Keratinocyte (primary cell): Measurements from ENCODE around the gene SYNE2. TPM values are rescaled to one million over a fixed set of nuclear protein-coding genes. Genes with fewer than 3 reads are reported as not detected.

Source experiments
- DNase-seq: peaks from one replicate; pipeline ENCODE4 v3.0.0-alpha.2; 2011; ENCODE audit warnings: low read depth, missing footprints, low spot score
- FAIRE-seq: peaks from 2 replicates; lab custom pipeline; 2011; peaks lifted over from hg19 to GRCh38; lab: Jason Lieb, UNC
- H2AFZ ChIP-seq: 2 replicates; pipeline ENCODE4 v1.6.0; 2012; ENCODE audit warnings: low read length, control low read depth, inconsistent platforms; ENCODE audit not compliant: control insufficient read depth
- H3K27ac ChIP-seq: 2 replicates; pipeline ENCODE4 v1.5.1; 2011; ENCODE audit warnings: low read length; ENCODE audit not compliant: control insufficient read depth, insufficient read depth
- H3K27me3 ChIP-seq: 3 replicates; pipeline ENCODE4 v1.6.0; 2011; ENCODE audit warnings: low read length; ENCODE audit not compliant: control insufficient read depth, insufficient read depth; ENCODE audit errors: extremely low read depth
- H3K36me3 ChIP-seq, 2 experiments: 2 replicates in 1 of 2; 3 replicates in 1 of 2; pipeline ENCODE4 v1.5.1; 2011; ENCODE audit warnings: low read length in 2 of 2, mild to moderate bottlenecking in 1 of 2; ENCODE audit not compliant: control insufficient read depth in 2 of 2, insufficient read depth in 2 of 2; ENCODE audit errors: extremely low read depth in 1 of 2
- H3K4me1 ChIP-seq: 3 replicates; pipeline ENCODE4 v1.5.1; 2011; ENCODE audit warnings: low read length; ENCODE audit not compliant: control insufficient read depth, insufficient read depth; ENCODE audit errors: extremely low read depth
- H3K4me2 ChIP-seq: 3 replicates; pipeline ENCODE4 v1.6.0; 2011; ENCODE audit warnings: low read depth, low read length; ENCODE audit not compliant: control insufficient read depth, insufficient read depth; ENCODE audit errors: extremely low read depth
- H3K4me3 ChIP-seq, 3 experiments: fragments of 200-600 bp in 1 of 3; sonication (generic) in 1 of 3; 2 replicates in 2 of 3; 3 replicates in 1 of 3; pipeline ENCODE4 v1.5.1; 2011 to 2016; ENCODE audit warnings: low read length in 3 of 3, mild to moderate bottlenecking in 3 of 3, control low read depth in 2 of 3, inconsistent platforms in 1 of 3, low read depth in 1 of 3, mixed read lengths in 1 of 3, mixed run types in 1 of 3, moderate library complexity in 1 of 3; ENCODE audit not compliant: control insufficient read depth in 2 of 3, insufficient read depth in 2 of 3; ENCODE audit errors: extremely low read depth in 1 of 3
- H3K79me2 ChIP-seq: 2 replicates; pipeline ENCODE4 v1.6.0; 2012; ENCODE audit warnings: low read length; ENCODE audit not compliant: control insufficient read depth, insufficient read depth
- H3K9ac ChIP-seq: 3 replicates; pipeline ENCODE4 v1.6.0; 2011; ENCODE audit warnings: low read length; ENCODE audit not compliant: control insufficient read depth, insufficient read depth; ENCODE audit errors: extremely low read depth
- H3K9me1 ChIP-seq: 3 replicates; pipeline ENCODE4 v1.6.0; 2011; ENCODE audit warnings: low read length; ENCODE audit not compliant: control insufficient read depth, insufficient read depth; ENCODE audit errors: extremely low read depth
- H3K9me3 ChIP-seq: 2 replicates; pipeline ENCODE4 v1.5.1; 2012; ENCODE audit warnings: low read depth, low read length; ENCODE audit not compliant: control insufficient read depth
- H4K20me1 ChIP-seq: 3 replicates; pipeline ENCODE4 v1.6.0; 2011; ENCODE audit warnings: low read length; ENCODE audit not compliant: control insufficient read depth, insufficient read depth; ENCODE audit errors: extremely low read depth
- EZH2 ChIP-seq: IDR thresholded peaks from one replicate; pipeline ENCODE4 v1.6.1; 2012; ENCODE audit warnings: inconsistent platforms, mild to moderate bottlenecking, low read length, moderate library complexity
- dilution Hi-C: fragments of 300-500 bp; cut with MboI; formaldehyde crosslinking; loops from one replicate; pipeline ENCODE4 v1.7.0; 2020; ENCODE audit warnings: low sequenced_read_pairs; ENCODE audit not compliant: extremely low pct_ligation_motif_present
- polyA plus RNA-seq, 5 experiments: library from polyadenylated mRNA; depleted of rRNA in 3 of 5; stranded (reverse) in 3 of 5; stranded (forward) in 1 of 5; unstranded in 1 of 5; fragments of >200 nt; gene quantifications; 1 replicate in 1 of 5; 2 replicates in 3 of 5; 3 replicates in 1 of 5; pipeline versions ENCODE4 v1.2.1 to v1.2.3, GENCODE V29; 2011 to 2012; ENCODE audit warnings: missing spikeins in 2 of 5, low read depth in 1 of 5, low replicate concordance in 1 of 5
- TF ChIP-seq, protein P1 (sequence below), 3 experiments: IDR thresholded peaks in 1 of 3; conservative IDR thresholded peaks in 1 of 3; optimal IDR thresholded peaks in 1 of 3; 2 replicates in 2 of 3; 3 replicates in 1 of 3; pipeline versions ENCODE3 to v1.5.1; 2011; ENCODE audit warnings: low read length in 3 of 3, mild to moderate bottlenecking in 3 of 3, moderate library complexity in 2 of 3, control low read depth in 1 of 3, inconsistent platforms in 1 of 3; ENCODE audit not compliant: insufficient read depth in 2 of 3; ENCODE audit errors: extremely low read depth in 1 of 3

Gene SYNE2
- polyA plus RNA-seq, 1 donor (not counting 4 experiments of a cell fraction or from before 2014, with no cell fraction given) = 9.9 TPM

DNA sequence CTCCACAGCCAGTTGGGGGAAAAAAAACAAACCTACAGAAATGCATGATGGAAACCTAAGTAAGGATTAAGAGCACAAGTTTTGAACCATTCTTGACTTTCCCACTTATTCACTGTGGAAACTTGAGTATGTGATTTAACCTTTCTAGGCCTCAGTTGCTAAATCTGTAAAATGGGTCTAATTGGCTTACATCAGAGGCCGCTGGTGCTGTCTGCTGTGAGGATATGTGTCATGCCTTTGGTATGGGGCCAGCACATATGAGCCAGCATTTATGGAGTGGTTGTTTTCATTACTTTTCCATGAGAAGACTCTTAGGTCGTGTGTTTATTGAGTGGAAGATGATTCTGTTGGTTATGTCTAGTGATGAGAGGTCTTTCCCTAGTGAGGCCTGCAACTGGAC lies 339.0 kb downstream of the SYNE2 start:
- Histone ChIP-seq H4K20me1 (no peaks in the 10 kb centered on the region), H2AFZ (no peak overlapping the region), H3K4me2 (no peak overlapping the region), H3K9ac (no peak overlapping the region), H3K4me3 (no peak overlapping the region), H3K9me3 (no peaks in the 10 kb centered on the region), H3K36me3 (peaks cover 2 to 6% of the 10 kb centered on the region in 2 experiments), H3K27me3 (no peaks in the 10 kb centered on the region), H3K4me1 (peaks cover 10% of the 10 kb centered on the region), H3K9me1 (no peaks in the 10 kb centered on the region), H3K27ac (peak overlapping the region; percentile 19), H3K79me2 (no peaks in the 10 kb centered on the region)
- DNase-seq (peak; percentile 15), FAIRE-seq (no peak)
- no peak for TF ChIP-seq EZH2
- TF ChIP-seq, protein P1, sequence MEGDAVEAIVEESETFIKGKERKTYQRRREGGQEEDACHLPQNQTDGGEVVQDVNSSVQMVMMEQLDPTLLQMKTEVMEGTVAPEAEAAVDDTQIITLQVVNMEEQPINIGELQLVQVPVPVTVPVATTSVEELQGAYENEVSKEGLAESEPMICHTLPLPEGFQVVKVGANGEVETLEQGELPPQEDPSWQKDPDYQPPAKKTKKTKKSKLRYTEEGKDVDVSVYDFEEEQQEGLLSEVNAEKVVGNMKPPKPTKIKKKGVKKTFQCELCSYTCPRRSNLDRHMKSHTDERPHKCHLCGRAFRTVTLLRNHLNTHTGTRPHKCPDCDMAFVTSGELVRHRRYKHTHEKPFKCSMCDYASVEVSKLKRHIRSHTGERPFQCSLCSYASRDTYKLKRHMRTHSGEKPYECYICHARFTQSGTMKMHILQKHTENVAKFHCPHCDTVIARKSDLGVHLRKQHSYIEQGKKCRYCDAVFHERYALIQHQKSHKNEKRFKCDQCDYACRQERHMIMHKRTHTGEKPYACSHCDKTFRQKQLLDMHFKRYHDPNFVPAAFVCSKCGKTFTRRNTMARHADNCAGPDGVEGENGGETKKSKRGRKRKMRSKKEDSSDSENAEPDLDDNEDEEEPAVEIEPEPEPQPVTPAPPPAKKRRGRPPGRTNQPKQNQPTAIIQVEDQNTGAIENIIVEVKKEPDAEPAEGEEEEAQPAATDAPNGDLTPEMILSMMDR (optimal IDR thresholded peaks at IDR 0.05 in 1 of 3, IDR thresholded peaks at IDR 0.05 in 1 of 3, conservative IDR thresholded peaks at IDR 0.05 in 1 of 3; ENCODE audit: extremely low read depth in 1 of 3, insufficient read depth in 2 of 3, low read length in 3 of 3) = no peak
- dilution Hi-C loops = no loop called here

DNA sequence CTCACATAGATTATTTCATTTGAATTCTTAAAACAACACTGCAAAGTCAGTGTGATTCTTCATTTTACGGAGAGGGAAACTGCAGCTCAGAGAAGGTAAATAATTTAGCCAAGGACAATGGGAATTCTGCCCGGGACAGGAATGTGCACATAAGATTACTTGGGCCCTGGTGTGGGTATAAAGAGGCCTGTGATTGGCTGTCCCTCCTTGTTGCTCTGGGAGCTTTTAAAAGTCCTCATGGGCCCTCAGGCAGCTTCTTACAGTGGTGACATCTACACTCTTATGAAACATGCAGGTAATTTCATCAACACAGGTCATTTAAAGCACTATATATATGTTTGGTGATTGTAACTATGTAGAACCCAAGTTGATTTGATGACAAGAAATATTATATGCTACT lies 341.0 kb downstream of the SYNE2 start:
- no peaks in the 10 kb centered on the region for H3K79me2 ChIP-seq
- FAIRE-seq (no peak), DNase-seq (no peak)
- H3K4me2 ChIP-seq = no peak overlapping the region
- H3K9ac ChIP-seq = no peak overlapping the region
- H3K27me3 ChIP-seq = no peaks in the 10 kb centered on the region
- H3K9me1 ChIP-seq = no peaks in the 10 kb centered on the region
- H2AFZ ChIP-seq = no peak overlapping the region
- peaks cover 10% of the 10 kb centered on the region for H3K4me1 ChIP-seq
- H3K4me3 ChIP-seq = no peak overlapping the region
- dilution Hi-C loops = no loop called here
- H3K9me3 ChIP-seq = no peaks in the 10 kb centered on the region
- peaks cover 0 to 6% of the 10 kb centered on the region in 2 experiments for H3K36me3 ChIP-seq
- TF ChIP-seq, protein P1 (optimal IDR thresholded peaks at IDR 0.05 in 1 of 3, IDR thresholded peaks at IDR 0.05 in 1 of 3, conservative IDR thresholded peaks at IDR 0.05 in 1 of 3; ENCODE audit: extremely low read depth in 1 of 3, insufficient read depth in 2 of 3, low read length in 3 of 3) = no peak
- no peak for TF ChIP-seq EZH2
- no peaks in the 10 kb centered on the region for H4K20me1 ChIP-seq
- H3K27ac ChIP-seq = no peak overlapping the region
